H4 (cell line): ENCODE results near the gene COL5A1. TPM values are rescaled to one million over a fixed set of nuclear protein-coding genes. Genes with fewer than 3 reads are reported as not detected.

ENCODE experiments used
- DNase-seq: peaks from one replicate; pipeline ENCODE4 v3.0.0-alpha.2; 2015; ENCODE audit warnings: low spot score
- total RNA-seq: library from RNA; depleted of rRNA; stranded (reverse); fragments of >200 nt; shearing (Covaris generic); gene quantifications from 2 replicates; pipeline ENCODE4 v1.2.3, GENCODE V29; 2014

The COL5A1 gene
- total RNA-seq, 1 experiment from 2014 or later = 32.1 TPM

GRCh38 chr9:134625361-134626068 lies 16.1 kb upstream of the COL5A1 start:
- no peak for DNase-seq

GRCh38 chr9:134626069-134626423 lies 15.6 kb upstream of the COL5A1 start:
- DNase-seq = no peak

GRCh38 chr9:134626571-134627416 lies 14.8 kb upstream of the COL5A1 start:
- DNase-seq = peak; percentile 49

GRCh38 chr9:134627417-134628353 lies 13.9 kb upstream of the COL5A1 start:
- no peak for DNase-seq

- no peak for DNase-seq
Observed at GRCh38 chr9:134628354-134628736, 13.3 kb upstream of the COL5A1 start.

- no peak for DNase-seq
Observed at GRCh38 chr9:134629061-134629585, 12.5 kb upstream of the COL5A1 start.

- DNase-seq = no peak
Observed at GRCh38 chr9:134629586-134630392, 11.8 kb upstream of the COL5A1 start.

- no peak for DNase-seq
Observed at GRCh38 chr9:134630393-134630790, 11.2 kb upstream of the COL5A1 start.

GRCh38 chr9:134630861-134631260 lies 10.7 kb upstream of the COL5A1 start:
- no peak for DNase-seq

GRCh38 chr9:134631881-134632280 lies 9.7 kb upstream of the COL5A1 start:
- DNase-seq = no peak

GRCh38 chr9:134632329-134632728 lies 9.3 kb upstream of the COL5A1 start:
- no peak for DNase-seq

- no peak for DNase-seq
Observed at GRCh38 chr9:134633362-134634142, 8.1 kb upstream of the COL5A1 start.

GRCh38 chr9:134634176-134634575 lies 7.4 kb upstream of the COL5A1 start:
- DNase-seq = no peak

GRCh38 chr9:134634667-134635230 lies 6.9 kb upstream of the COL5A1 start:
- DNase-seq = no peak

- DNase-seq = no peak
Observed at GRCh38 chr9:134635351-134636148, 6.1 kb upstream of the COL5A1 start.

- DNase-seq = no peak
Observed at GRCh38 chr9:134636149-134636507, 5.5 kb upstream of the COL5A1 start.

GRCh38 chr9:134637241-134637640 lies 4.4 kb upstream of the COL5A1 start:
- DNase-seq = no peak

- DNase-seq = no peak
Observed at GRCh38 chr9:134637696-134638501, 3.7 kb upstream of the COL5A1 start.
